Measurements from ENCODE around the gene ORC6. TPM values are rescaled to one million over a fixed set of nuclear protein-coding genes. Genes with fewer than 3 reads are reported as not detected.
A peak's percentile ranks its signal among the peaks of the same experiment; 100 is the strongest.

The ORC6 gene, protein sequence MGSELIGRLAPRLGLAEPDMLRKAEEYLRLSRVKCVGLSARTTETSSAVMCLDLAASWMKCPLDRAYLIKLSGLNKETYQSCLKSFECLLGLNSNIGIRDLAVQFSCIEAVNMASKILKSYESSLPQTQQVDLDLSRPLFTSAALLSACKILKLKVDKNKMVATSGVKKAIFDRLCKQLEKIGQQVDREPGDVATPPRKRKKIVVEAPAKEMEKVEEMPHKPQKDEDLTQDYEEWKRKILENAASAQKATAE
- total RNA-seq, result 4.7 and 7.0 TPM in 2 replicates
- 4.0 TPM for total RNA-seq (2013)
- 4.8 and 7.7 TPM in 2 replicates for polyA plus RNA-seq
- polyA minus RNA-seq, result 2.7 and 4.1 TPM in 2 replicates

- no peak within 1 kb of the TSS for H3K4me3 Mint-ChIP-seq
- no peaks in the 10 kb centered on the region for H3K27me3 Mint-ChIP-seq
- H3K27ac Mint-ChIP-seq, result no peak within 1 kb of the TSS
- peaks cover 34% of the 10 kb centered on the region for H3K4me1 Mint-ChIP-seq
- Histone ChIP-seq H3K4me3 (ENCODE audit: control extremely low read depth in 1 of 5, extremely low read depth in 1 of 5, insufficient read depth in 1 of 5, low read depth in 2 of 5, low read length in 4 of 5) (peak within 1 kb of the TSS; percentile 97 to 98 (median 98)), H3K79me2 (ENCODE audit: control insufficient read depth, insufficient read depth, low read length) (peaks cover 48% of the 10 kb centered on the region), H3K36me3 (replicated peaks in 1 of 2; ENCODE audit: control extremely low read depth in 1 of 2, control insufficient read depth in 1 of 2, extremely low read depth in 1 of 2, insufficient read depth in 2 of 2, low read length in 1 of 2) (no peaks in the 10 kb centered on the region), H2AFZ (ENCODE audit: insufficient read depth, low read depth, low read length, poor library complexity, severe bottlenecking) (peak within 1 kb of the TSS; percentile 92), H3K27me3 (replicated peaks in 1 of 4; ENCODE audit: control extremely low read depth in 1 of 4, control insufficient read depth in 3 of 4, insufficient read depth in 4 of 4, low read length in 3 of 4) (no peaks in the 10 kb centered on the region), H3K27ac (ENCODE audit: low read length in 2 of 2) (peak within 1 kb of the TSS; percentile 94 to 95), H4K20me1 (ENCODE audit: control insufficient read depth, insufficient read depth, low read length, poor library complexity, severe bottlenecking) (peaks cover 19% of the 10 kb centered on the region), H3K9me3 (ENCODE audit: control extremely low read depth in 1 of 3, control insufficient read depth in 2 of 3, insufficient read depth in 1 of 3, low read length in 2 of 3) (no peaks in the 10 kb centered on the region), H3K4me2 (replicated peaks; ENCODE audit: low read depth, low read length, poor library complexity, severe bottlenecking) (peak within 1 kb of the TSS; percentile 95), H3K9ac (ENCODE audit: low read length) (peak within 1 kb of the TSS; percentile 97), H3K4me1 (ENCODE audit: control insufficient read depth in 2 of 2, insufficient read depth in 2 of 2, low read length in 2 of 2) (peaks cover 48 to 50% of the 10 kb centered on the region in 2 donors)
- CTCF ChIA-PET, result interaction anchor here (0.9 to 1.6 kb wide), 5 partner anchors 16 to 164 kb away, joined by 3 to 6 read pairs (median 4); partner anchors contain the start of gene C16orf87
- peak; percentile 100 for DNase-seq
- WGBS (ENCODE audit: insufficient coverage), result under 1% methylated on average over 79 of the region's 79 CpGs
- POLR2A ChIA-PET, result interaction anchor here (1.3 kb wide), 1 partner anchor 100 kb away, joined by 3 read pairs; no protein-coding TSS in a partner anchor
- H3K9me3 Mint-ChIP-seq (ENCODE audit: insufficient read depth), result no peaks in the 10 kb centered on the region
- ATAC-seq (ENCODE audit: low read depth), result peak; percentile 74
- intact Hi-C loops (cut with micrococcal nuclease), result loop anchor here (1.0 to 5.0 kb wide), 9 partner anchors 17 to 1553 kb away; partner anchors contain the start of genes C16orf87, DNAJA2, GPT2 and LONP2
- no peak for TF ChIP-seq EZH2 (IDR thresholded peaks at IDR 0.05; ENCODE audit: borderline replicate concordance, insufficient read depth, low read depth, low read length, poor library complexity, severe bottlenecking)
- TF ChIP-seq, protein P1, sequence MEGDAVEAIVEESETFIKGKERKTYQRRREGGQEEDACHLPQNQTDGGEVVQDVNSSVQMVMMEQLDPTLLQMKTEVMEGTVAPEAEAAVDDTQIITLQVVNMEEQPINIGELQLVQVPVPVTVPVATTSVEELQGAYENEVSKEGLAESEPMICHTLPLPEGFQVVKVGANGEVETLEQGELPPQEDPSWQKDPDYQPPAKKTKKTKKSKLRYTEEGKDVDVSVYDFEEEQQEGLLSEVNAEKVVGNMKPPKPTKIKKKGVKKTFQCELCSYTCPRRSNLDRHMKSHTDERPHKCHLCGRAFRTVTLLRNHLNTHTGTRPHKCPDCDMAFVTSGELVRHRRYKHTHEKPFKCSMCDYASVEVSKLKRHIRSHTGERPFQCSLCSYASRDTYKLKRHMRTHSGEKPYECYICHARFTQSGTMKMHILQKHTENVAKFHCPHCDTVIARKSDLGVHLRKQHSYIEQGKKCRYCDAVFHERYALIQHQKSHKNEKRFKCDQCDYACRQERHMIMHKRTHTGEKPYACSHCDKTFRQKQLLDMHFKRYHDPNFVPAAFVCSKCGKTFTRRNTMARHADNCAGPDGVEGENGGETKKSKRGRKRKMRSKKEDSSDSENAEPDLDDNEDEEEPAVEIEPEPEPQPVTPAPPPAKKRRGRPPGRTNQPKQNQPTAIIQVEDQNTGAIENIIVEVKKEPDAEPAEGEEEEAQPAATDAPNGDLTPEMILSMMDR (IDR thresholded peaks at IDR 0.05), result peak; percentile 61
Observed at GRCh38 chr16:46689365-46690280, at the start of gene ORC6. Gene ORC6, plus strand, starts transcription at chr16:46689659. Its CDS starts 47 bp downstream, at chr16:46689706.

Data from B cell (primary cell).